ENCODE results near the gene SSUH2. TPM values are rescaled to one million over a fixed set of nuclear protein-coding genes. Genes with fewer than 3 reads are reported as not detected.
A peak's percentile ranks its signal among the peaks of the same experiment; 100 is the strongest.

The SSUH2 gene
- total RNA-seq, 2 donors from 2014 or later, result 5.3 to 7.9 TPM

DNA sequence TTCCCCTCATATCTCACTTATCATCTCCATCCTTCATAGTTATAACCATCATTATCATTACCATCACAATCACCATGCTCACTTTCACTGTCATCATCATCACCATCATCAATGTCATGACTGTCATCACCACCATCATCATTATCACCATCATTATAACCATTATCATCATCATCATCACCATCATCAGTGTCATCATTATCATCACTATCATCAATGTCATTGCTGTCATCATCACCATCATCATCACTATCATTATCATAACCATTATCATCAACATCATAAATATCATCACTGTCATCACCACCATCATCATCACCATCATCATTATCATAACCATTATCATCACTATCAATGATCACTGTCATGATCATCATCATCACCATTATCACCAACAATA lies 44.1 kb downstream of the SSUH2 start:
- TF ChIP-seq CTCF (conservative IDR thresholded peaks at IDR 0.05), result no peak

GRCh38 chr3:8599146-8599545 lies 45.5 kb downstream of the SSUH2 start:
- Histone ChIP-seq H3K27me3 (ENCODE audit: control insufficient read depth, insufficient read depth, low read length, poor library complexity, severe bottlenecking) (no peaks in the 10 kb centered on the region), H3K27ac (ENCODE audit: low read depth, low read length) (no peak overlapping the region), H3K4me3 (ENCODE audit: low read length) (no peak overlapping the region), H3K4me1 (ENCODE audit: control insufficient read depth, insufficient read depth, low read length) (no peaks in the 10 kb centered on the region), H3K9me3 (ENCODE audit: control insufficient read depth, low read length) (no peaks in the 10 kb centered on the region), H3K9ac (ENCODE audit: extremely low read depth, low read length, poor library complexity, severe bottlenecking) (no peak overlapping the region), H3K36me3 (ENCODE audit: control insufficient read depth, insufficient read depth, low read length) (no peaks in the 10 kb centered on the region)
- Mint-ChIP-seq H3K36me3 (ENCODE audit: low read depth) (peaks cover 15% of the 10 kb centered on the region), H3K9me3 (peaks cover 8% of the 10 kb centered on the region), H3K4me3 (no peak overlapping the region), H3K27ac (no peak overlapping the region), H3K27me3 (ENCODE audit: insufficient read depth) (peaks cover 2% of the 10 kb centered on the region), H3K4me1 (no peaks in the 10 kb centered on the region)
- 93 to 100% methylated on average over 3 of the region's 3 CpGs for WGBS, 2 experiments (ENCODE audit: insufficient coverage in 1 of 2, insufficient read length in 1 of 2)
- DNase-seq, result peak; percentile 5
- TF ChIP-seq CTCF (conservative IDR thresholded peaks at IDR 0.05), result no peak

More for the DNA sequence above, 44.1 kb downstream of the SSUH2 start:
- H3K27ac ChIP-seq (ENCODE audit: low read depth, low read length), result no peak overlapping the region
- H3K27me3 ChIP-seq (ENCODE audit: control insufficient read depth, insufficient read depth, low read length, poor library complexity, severe bottlenecking), result no peaks in the 10 kb centered on the region
- H3K36me3 ChIP-seq (ENCODE audit: control insufficient read depth, insufficient read depth, low read length), result no peaks in the 10 kb centered on the region
- Mint-ChIP-seq H3K9me3 (peaks cover 8% of the 10 kb centered on the region), H3K36me3 (ENCODE audit: low read depth) (peaks cover 15% of the 10 kb centered on the region), H3K4me3 (no peak overlapping the region), H3K27ac (no peak overlapping the region), H3K27me3 (ENCODE audit: insufficient read depth) (no peaks in the 10 kb centered on the region), H3K4me1 (peaks cover 1% of the 10 kb centered on the region)
- H3K9ac ChIP-seq (ENCODE audit: extremely low read depth, low read length, poor library complexity, severe bottlenecking), result no peak overlapping the region
- H3K4me1 ChIP-seq (ENCODE audit: control insufficient read depth, insufficient read depth, low read length), result no peaks in the 10 kb centered on the region
- H3K4me3 ChIP-seq (ENCODE audit: low read length), result no peak overlapping the region
- DNase-seq, result no peak
- no peaks in the 10 kb centered on the region for H3K9me3 ChIP-seq (ENCODE audit: control insufficient read depth, low read length)

- no peaks in the 10 kb centered on the region for H3K4me1 Mint-ChIP-seq
- 78 to 84% methylated on average over 5 to 7 of the region's 7 CpGs for WGBS, 2 experiments (ENCODE audit: insufficient coverage in 1 of 2, insufficient read length in 1 of 2)
Observed at GRCh38 chr3:8597219-8597853, 47.3 kb downstream of the SSUH2 start.

More at GRCh38 chr3:8597219-8597853, 47.3 kb downstream of the SSUH2 start:
- no peak overlapping the region for H3K4me3 ChIP-seq (ENCODE audit: low read length)
- H3K4me1 ChIP-seq (ENCODE audit: control insufficient read depth, insufficient read depth, low read length), result no peaks in the 10 kb centered on the region
- no peaks in the 10 kb centered on the region for H3K36me3 ChIP-seq (ENCODE audit: control insufficient read depth, insufficient read depth, low read length)
- TF ChIP-seq CTCF (conservative IDR thresholded peaks at IDR 0.05), result no peak
- H3K27me3 ChIP-seq (ENCODE audit: control insufficient read depth, insufficient read depth, low read length, poor library complexity, severe bottlenecking), result no peaks in the 10 kb centered on the region
- H3K27ac ChIP-seq (ENCODE audit: low read depth, low read length), result no peak overlapping the region
- peaks cover 6% of the 10 kb centered on the region for H3K36me3 Mint-ChIP-seq (ENCODE audit: low read depth)
- H3K9ac ChIP-seq (ENCODE audit: extremely low read depth, low read length, poor library complexity, severe bottlenecking), result no peak overlapping the region
- H3K27me3 Mint-ChIP-seq (ENCODE audit: insufficient read depth), result peaks cover 2% of the 10 kb centered on the region
- no peak for DNase-seq
- H3K4me3 Mint-ChIP-seq, result no peak overlapping the region
- no peaks in the 10 kb centered on the region for H3K9me3 ChIP-seq (ENCODE audit: control insufficient read depth, low read length)
- no peak overlapping the region for H3K27ac Mint-ChIP-seq
- no peaks in the 10 kb centered on the region for H3K9me3 Mint-ChIP-seq

Measured in endodermal cell (in vitro differentiated cells).